SK-N-MC (cell line): ENCODE data around the gene PKIB.

Experiments
- DNase-seq: peaks from one replicate; pipeline ENCODE4 v3.0.0-alpha.2; 2011; ENCODE audit warnings: low read depth, low spot score
- H3K27ac ChIP-seq: fragments of 200-600 bp; sonication (generic); 2 replicates; pipeline ENCODE4 v1.5.1; 2016; ENCODE audit warnings: mixed run types
- H3K36me3 ChIP-seq: fragments of 200-600 bp; sonication (generic); 2 replicates; pipeline ENCODE4 v1.6.1; 2017; ENCODE audit warnings: antibody characterized with exemption, low read length, mixed read lengths; ENCODE audit not compliant: insufficient read depth
- H3K4me3 ChIP-seq: fragments of 200-600 bp; sonication (generic); 2 replicates; pipeline ENCODE4 v1.5.1; 2016
- H3K9ac ChIP-seq: fragments of 200-600 bp; sonication (generic); 2 replicates; pipeline ENCODE4 v1.8.0; 2017; ENCODE audit warnings: mixed run types, mixed read lengths; ENCODE audit not compliant: insufficient read length
- H3K9me3 ChIP-seq: fragments of 200-600 bp; sonication (generic); 2 replicates; pipeline ENCODE4 v1.6.1; 2017; ENCODE audit warnings: low read depth, mild to moderate bottlenecking, antibody characterized with exemption, low read length, moderate library complexity, mixed read lengths
- EZH2 ChIP-seq: fragments of 200-600 bp; sonication (generic); IDR thresholded peaks from one replicate; pipeline ENCODE4 v1.6.1; 2017; ENCODE audit warnings: antibody characterized with exemption
- FOXP2 ChIP-seq: optimal IDR thresholded peaks from 2 replicates; pipeline ENCODE3; 2011; ENCODE audit warnings: mild to moderate bottlenecking, moderate library complexity; ENCODE audit not compliant: insufficient read depth; ENCODE audit errors: extremely low read length, control extremely low read depth
- POLR2AphosphoS5 ChIP-seq: IDR thresholded peaks from 2 replicates; pipeline ENCODE4 v1.6.1; 2012; ENCODE audit warnings: mild to moderate bottlenecking, low read depth, low read length, borderline replicate concordance

PKIB gene

GRCh38 chr6:122772724-122773415, 162.7 kb downstream of the PKIB start:
- Histone ChIP-seq H3K36me3 (no peaks in the 10 kb centered on the region), H3K27ac (no peak overlapping the region), H3K4me3 (no peak overlapping the region), H3K9ac (no peak overlapping the region), H3K9me3 (no peaks in the 10 kb centered on the region)
- DNase-seq: no peak
- TF ChIP-seq EZH2 (no peak), POLR2AphosphoS5 (no peak; the same call in 1 of the 2 replicates), FOXP2 (no peak)
